Aorta (tissue), 5 donors: ENCODE results near the gene PYCR2. TPM values are rescaled to one million over a fixed set of nuclear protein-coding genes. Genes with fewer than 3 reads are reported as not detected.

Experiments used
- ATAC-seq: fragments of 200-7000 bp; cut with Tn5 transposase; one replicate; pipeline ENCODE4 v1.9.1; 2022; ENCODE audit warnings: moderate library complexity; ENCODE audit not compliant: low FRiP score
- DNase-seq, 2 donors: peaks; one replicate each; pipeline ENCODE4 v3.0.0-alpha.2; 2020
- H3K27ac ChIP-seq, 2 donors: one replicate each; pipeline ENCODE4 v1.5.1; 2013; ENCODE audit warnings: low read length in 2 of 2, mild to moderate bottlenecking in 2 of 2, moderate library complexity in 2 of 2, control low read depth in 1 of 2, inconsistent platforms in 1 of 2, low read depth in 1 of 2
- H3K27me3 ChIP-seq, 2 donors: one replicate each; pipeline ENCODE4 v1.6.1; 2013; ENCODE audit warnings: control low read depth in 1 of 2, low read length in 1 of 2, mild to moderate bottlenecking in 1 of 2, moderate library complexity in 1 of 2; ENCODE audit not compliant: insufficient read depth in 2 of 2, control insufficient read depth in 1 of 2
- H3K36me3 ChIP-seq, 2 donors: one replicate each; pipeline ENCODE4 v1.6.1; 2013; ENCODE audit warnings: control low read depth in 1 of 2, low read length in 1 of 2, mild to moderate bottlenecking in 1 of 2; ENCODE audit not compliant: insufficient read depth in 2 of 2, control insufficient read depth in 1 of 2
- H3K4me1 ChIP-seq, 2 donors: one replicate each; pipeline ENCODE4 v1.6.1; 2013; ENCODE audit warnings: low read length in 2 of 2, control low read depth in 1 of 2, mild to moderate bottlenecking in 1 of 2, moderate library complexity in 1 of 2; ENCODE audit not compliant: insufficient read depth in 2 of 2, control insufficient read depth in 1 of 2
- H3K4me3 ChIP-seq, 2 donors: one replicate each; pipeline ENCODE4 v1.5.1; 2013; ENCODE audit warnings: low read length in 2 of 2, control low read depth in 1 of 2, mild to moderate bottlenecking in 1 of 2
- H3K9me3 ChIP-seq: one replicate; pipeline ENCODE4 v1.6.1; 2013; ENCODE audit warnings: mild to moderate bottlenecking, low read length; ENCODE audit not compliant: control insufficient read depth
- WGBS, 2 donors: extraction: QIAGEN DNeasy Blood & Tissue Kit; methylation state at CpG; one replicate each; pipeline ENCODE4 v1.1.7; 2013; 5-methylcytosine and 5-hydroxymethylcytosine counted together
- intact Hi-C, 2 donors: fragments of 100-400 bp; cut with DNase I; formaldehyde crosslinking; loops; one replicate each; pipeline versions ENCODE4 v1.14.2 to v1.15.0; 2022
- polyA plus RNA-seq, 2 donors: library from polyadenylated mRNA; stranded (reverse); fragments of 200-250 nt; gene quantifications; one replicate each; pipeline ENCODE4 v1.2.3, GENCODE V29; 2013
- total RNA-seq, 2 donors: library from RNA; stranded (reverse); fragmentation: NEBNext Ultra II Directional; extraction: Animal tissue kit (Norgen Biotek cat#: 25700); gene quantifications; one replicate each; pipeline ENCODE4 v1.2.1, GENCODE V29; 2021
- donor health status: healthy with polysubstance abuse.
- donor health status: Bipolar disorder and iron deficiency.
- donor health status: DM: no; HTN: no; CAD: no.
- donor health status: DM: no; HTN: no; CAD: no.
- donor health status: DM: yes; HTN: yes; CAD: no.

Gene PYCR2
- total and polyA plus RNA-seq, 4 donors, result 27.0 to 63.6 (median 45.8) TPM

DNA sequence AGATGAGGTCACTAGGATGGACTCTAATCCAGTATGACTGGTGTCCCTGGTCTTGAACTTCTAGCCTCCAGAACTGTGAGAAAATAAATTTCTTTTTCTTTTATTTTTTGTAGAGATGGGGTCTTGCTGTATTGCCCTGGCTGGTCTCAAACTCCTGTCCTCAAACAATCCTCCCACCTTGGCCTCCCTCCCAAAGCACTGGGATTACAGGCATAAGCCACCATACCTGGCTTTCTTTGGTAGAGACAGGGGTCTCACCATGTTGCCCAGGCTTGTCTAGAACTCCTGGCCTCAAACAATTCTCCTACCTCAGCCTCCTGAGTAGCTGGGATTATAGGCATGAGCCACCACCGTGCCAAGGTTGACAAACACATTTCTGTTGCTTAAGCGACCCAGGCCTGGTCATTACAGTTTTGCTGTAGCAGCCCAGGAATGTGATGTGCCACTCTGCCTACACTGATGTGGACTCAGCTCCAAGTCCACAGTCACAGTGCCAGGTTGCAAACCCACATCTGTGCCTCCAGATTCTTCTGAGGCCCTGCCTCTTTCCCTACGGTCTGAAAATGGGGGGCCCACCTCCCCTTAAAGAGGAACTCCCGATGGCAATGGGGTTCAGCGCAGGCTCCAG is 15.9 kb downstream of the PYCR2 start:
- Histone ChIP-seq H3K4me1 (no peaks in the 10 kb centered on the region), H3K36me3 (no peaks in the 10 kb centered on the region), H3K4me3 (no peak overlapping the region), H3K27me3 (no peaks in the 10 kb centered on the region), H3K9me3 (no peaks in the 10 kb centered on the region), H3K27ac (no peak overlapping the region)
- intact Hi-C loops, result no loop called here
- no peak for ATAC-seq
- DNase-seq, result peak in 1 of 2 donors; percentile 21
- WGBS, 2 donors, result 43 to 56% methylated on average over 5 of the region's 5 CpGs

GRCh38 chr1:225907341-225907740 is 16.7 kb downstream of the PYCR2 start:
- intact Hi-C loops, result no loop called here
- no peaks in the 10 kb centered on the region for H3K27me3 ChIP-seq
- no peaks in the 10 kb centered on the region for H3K4me1 ChIP-seq
- 95 to 99% methylated on average over 7 of the region's 7 CpGs for WGBS, 2 donors
- ATAC-seq (no peak), DNase-seq (peak in 1 of 2 donors; percentile 30)
- no peaks in the 10 kb centered on the region for H3K9me3 ChIP-seq
- no peak overlapping the region for H3K4me3 ChIP-seq
- H3K27ac ChIP-seq, result no peak overlapping the region
- H3K36me3 ChIP-seq, result no peaks in the 10 kb centered on the region

GRCh38 chr1:225906467-225906866 is 17.6 kb downstream of the PYCR2 start:
- H3K36me3 ChIP-seq, result no peaks in the 10 kb centered on the region
- DNase-seq, result peak in 1 of 2 donors; percentile 26
- no peaks in the 10 kb centered on the region for H3K4me1 ChIP-seq
- no peaks in the 10 kb centered on the region for H3K9me3 ChIP-seq
- no peak for ATAC-seq
- H3K4me3 ChIP-seq, result no peak overlapping the region
- 93% methylated on average over 6 of the region's 6 CpGs for WGBS, 2 donors
- no peak overlapping the region for H3K27ac ChIP-seq
- intact Hi-C loops, result no loop called here
- no peaks in the 10 kb centered on the region for H3K27me3 ChIP-seq

- Histone ChIP-seq H3K4me3 (no peak overlapping the region), H3K27ac (no peak overlapping the region), H3K36me3 (no peaks in the 10 kb centered on the region), H3K9me3 (no peaks in the 10 kb centered on the region), H3K4me1 (no peaks in the 10 kb centered on the region), H3K27me3 (no peaks in the 10 kb centered on the region)
- WGBS, 2 donors, result 87 to 89% methylated on average over 4 of the region's 4 CpGs
- DNase-seq (no peak), ATAC-seq (no peak)
- intact Hi-C loops, result no loop called here
These were observed 20.4 kb downstream of the PYCR2 start for GRCh38 chr1:225903623-225904022.

GRCh38 chr1:225899044-225899925 is 24.8 kb downstream of the PYCR2 start:
- Histone ChIP-seq H3K9me3 (no peaks in the 10 kb centered on the region), H3K4me1 (no peaks in the 10 kb centered on the region), H3K4me3 (no peak overlapping the region), H3K36me3 (no peaks in the 10 kb centered on the region), H3K27me3 (no peaks in the 10 kb centered on the region), H3K27ac (no peak overlapping the region)
- intact Hi-C loops, result no loop called here
- ATAC-seq (no peak), DNase-seq (no peak)
- WGBS, 2 donors, result 71 to 81% methylated on average over 4 of the region's 4 CpGs

DNA sequence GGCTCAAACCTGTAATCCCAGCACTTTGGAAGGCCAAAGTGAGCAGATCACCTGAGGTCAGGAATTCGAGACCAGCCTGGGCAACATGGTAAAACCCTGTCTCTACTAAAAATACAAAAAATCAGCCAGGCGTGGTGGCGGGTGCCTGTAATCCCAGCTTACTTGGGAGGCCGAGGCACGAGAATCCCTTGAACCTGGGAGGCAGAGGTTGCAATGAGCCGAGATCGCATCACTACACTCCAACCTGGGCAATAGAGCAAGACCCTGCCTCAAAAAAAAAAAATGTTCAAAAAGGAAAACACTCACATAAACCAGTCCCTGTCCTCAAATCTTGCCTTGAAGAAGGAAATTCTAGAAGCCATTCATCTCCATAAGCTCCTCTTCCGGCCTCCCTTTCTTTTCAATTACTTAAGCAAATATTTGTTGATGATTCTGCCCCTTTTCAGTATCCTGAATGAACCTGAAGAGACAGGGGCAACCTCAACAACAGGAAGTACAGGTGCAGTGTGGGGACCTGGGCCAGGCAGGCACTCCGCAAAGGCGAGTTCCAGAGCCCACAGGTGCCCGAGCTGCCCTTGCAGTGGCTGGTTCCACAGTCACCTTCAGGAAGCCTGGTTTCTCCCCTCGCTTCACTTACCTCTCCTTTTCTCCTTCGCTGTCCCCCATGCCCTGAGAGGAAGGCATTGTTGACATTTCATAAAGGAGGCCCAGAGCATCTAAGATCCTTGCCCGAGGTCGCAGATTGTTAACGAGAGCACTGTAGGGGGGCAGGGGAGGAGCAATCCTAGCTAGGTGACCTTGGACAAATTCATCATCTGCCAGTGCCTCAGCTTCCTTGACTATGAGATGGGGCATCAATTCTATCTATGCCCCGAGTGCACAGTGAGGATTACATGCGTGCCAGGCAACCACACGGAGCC is 26.2 kb downstream of the PYCR2 start:
- DNase-seq, result no peak
- no peaks in the 10 kb centered on the region for H3K36me3 ChIP-seq
- no peaks in the 10 kb centered on the region for H3K9me3 ChIP-seq
- 89 to 93% methylated on average over 19 of the region's 19 CpGs for WGBS, 2 donors
- no peaks in the 10 kb centered on the region for H3K27me3 ChIP-seq
- H3K4me3 ChIP-seq, result no peak overlapping the region
- H3K27ac ChIP-seq, result no peak overlapping the region
- no peaks in the 10 kb centered on the region for H3K4me1 ChIP-seq
- no peak for ATAC-seq
- intact Hi-C loops, result no loop called here

- ATAC-seq, result peak; percentile 59
- 67 to 70% methylated on average over 7 of the region's 7 CpGs for WGBS, 2 donors
These were observed 27.0 kb downstream of the PYCR2 start for GRCh38 chr1:225896937-225897549.

DNA sequence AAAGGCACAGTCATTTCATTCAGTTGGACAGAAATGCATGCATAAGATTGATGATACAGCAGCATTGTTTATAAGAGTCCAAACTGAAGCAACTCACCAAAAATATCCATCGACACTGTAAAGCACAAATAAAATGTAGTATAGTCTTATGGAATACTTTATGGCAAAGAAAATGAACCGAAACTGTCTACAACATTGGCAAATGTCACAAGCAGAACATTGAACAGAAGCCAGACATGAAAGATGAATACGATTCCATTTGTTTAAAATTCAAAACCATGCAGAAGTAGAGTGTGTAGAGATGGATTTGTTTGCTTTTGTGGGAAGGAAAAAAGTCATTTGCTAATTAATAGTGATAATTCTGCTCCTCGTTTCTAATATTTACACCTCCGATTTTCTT is 27.6 kb downstream of the PYCR2 start:
- H3K27me3 ChIP-seq, result no peaks in the 10 kb centered on the region
- 76 to 78% methylated on average over 5 of the region's 5 CpGs for WGBS, 2 donors

More at GRCh38 chr1:225896937-225897549, 27.0 kb downstream of the PYCR2 start:
- Histone ChIP-seq H3K27ac (no peak overlapping the region), H3K36me3 (no peaks in the 10 kb centered on the region), H3K4me1 (no peaks in the 10 kb centered on the region), H3K4me3 (no peak overlapping the region), H3K27me3 (no peaks in the 10 kb centered on the region), H3K9me3 (no peaks in the 10 kb centered on the region)
- DNase-seq, result no peak
- intact Hi-C loops, result no loop called here

More for the DNA sequence above, 27.6 kb downstream of the PYCR2 start:
- Histone ChIP-seq H3K9me3 (no peaks in the 10 kb centered on the region), H3K36me3 (no peaks in the 10 kb centered on the region), H3K27ac (no peak overlapping the region), H3K4me3 (no peak overlapping the region), H3K4me1 (no peaks in the 10 kb centered on the region)
- ATAC-seq, result no peak
- no peak for DNase-seq
- intact Hi-C loops, result no loop called here
